ENCODE data around the gene QARS1. TPM values are rescaled to one million over a fixed set of nuclear protein-coding genes. Genes with fewer than 3 reads are reported as not detected.

QARS1 gene
- total and polyA plus RNA-seq, 11 donors = 145 to 221 (median 194) TPM

GRCh38 chr3:49119439-49119838 lies 14.9 kb upstream of the QARS1 start:
- peak overlapping the region in 11 of 12 donors; percentile 64 to 99 (median 91) for H3K4me3 ChIP-seq
- peak overlapping the region; percentile 90 to 100 (median 97) for H3K27ac ChIP-seq
- no peaks in the 10 kb centered on the region for H3K27me3 ChIP-seq
- TF ChIP-seq POLR2A (IDR thresholded peaks at IDR 0.05) = no peak
- TF ChIP-seq, protein P1, sequence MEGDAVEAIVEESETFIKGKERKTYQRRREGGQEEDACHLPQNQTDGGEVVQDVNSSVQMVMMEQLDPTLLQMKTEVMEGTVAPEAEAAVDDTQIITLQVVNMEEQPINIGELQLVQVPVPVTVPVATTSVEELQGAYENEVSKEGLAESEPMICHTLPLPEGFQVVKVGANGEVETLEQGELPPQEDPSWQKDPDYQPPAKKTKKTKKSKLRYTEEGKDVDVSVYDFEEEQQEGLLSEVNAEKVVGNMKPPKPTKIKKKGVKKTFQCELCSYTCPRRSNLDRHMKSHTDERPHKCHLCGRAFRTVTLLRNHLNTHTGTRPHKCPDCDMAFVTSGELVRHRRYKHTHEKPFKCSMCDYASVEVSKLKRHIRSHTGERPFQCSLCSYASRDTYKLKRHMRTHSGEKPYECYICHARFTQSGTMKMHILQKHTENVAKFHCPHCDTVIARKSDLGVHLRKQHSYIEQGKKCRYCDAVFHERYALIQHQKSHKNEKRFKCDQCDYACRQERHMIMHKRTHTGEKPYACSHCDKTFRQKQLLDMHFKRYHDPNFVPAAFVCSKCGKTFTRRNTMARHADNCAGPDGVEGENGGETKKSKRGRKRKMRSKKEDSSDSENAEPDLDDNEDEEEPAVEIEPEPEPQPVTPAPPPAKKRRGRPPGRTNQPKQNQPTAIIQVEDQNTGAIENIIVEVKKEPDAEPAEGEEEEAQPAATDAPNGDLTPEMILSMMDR (IDR thresholded peaks at IDR 0.05) = no peak
- no peaks in the 10 kb centered on the region for H3K9me3 ChIP-seq
- intact Hi-C loops (cut with DNase I) = no loop called here
- ATAC-seq = no peak
- no peak for DNase-seq
- peaks cover 3 to 32% (median 19%) of the 10 kb centered on the region in 12 donors for H3K4me1 ChIP-seq
- H3K36me3 ChIP-seq = peaks cover 5 to 83% (median 80%) of the 10 kb centered on the region in 9 donors
- WGBS, 4 donors = 26 to 59% (median 45%) methylated on average over 2 to 3 of the region's 3 CpGs

GRCh38 chr3:49119036-49119435 lies 14.5 kb upstream of the QARS1 start:
- ATAC-seq (peak in 1 of 4 donors; percentile 3), DNase-seq (peak in 1 of 5 donors; percentile 61)
- peaks cover 5 to 83% (median 80%) of the 10 kb centered on the region in 9 donors for H3K36me3 ChIP-seq
- intact Hi-C loops (cut with DNase I) = no loop called here
- no peaks in the 10 kb centered on the region for H3K27me3 ChIP-seq
- H3K4me3 ChIP-seq = peak overlapping the region in 5 of 12 donors; percentile 64 to 99 (median 91)
- no peaks in the 10 kb centered on the region for H3K9me3 ChIP-seq
- 37 to 51% (median 39%) methylated on average over 10 of the region's 10 CpGs for WGBS, 4 donors
- H3K27ac ChIP-seq = peak overlapping the region in 11 of 12 donors; percentile 91 to 100 (median 97)
- TF ChIP-seq, protein P1 (IDR thresholded peaks at IDR 0.05) = no peak
- TF ChIP-seq POLR2A (IDR thresholded peaks at IDR 0.05) = no peak
- peaks cover 3 to 32% (median 19%) of the 10 kb centered on the region in 12 donors for H3K4me1 ChIP-seq

- ATAC-seq = no peak
- no peaks in the 10 kb centered on the region for H3K9me3 ChIP-seq
- no peak overlapping the region for H3K4me3 ChIP-seq
- TF ChIP-seq POLR2A (IDR thresholded peaks at IDR 0.05) = no peak
- TF ChIP-seq, protein P1 (IDR thresholded peaks at IDR 0.05) = no peak
- peak in 1 of 5 donors; percentile 41 for DNase-seq
- H3K36me3 ChIP-seq = peaks cover 10 to 100% (median 100%) of the 10 kb centered on the region in 9 donors
- 81 to 88% (median 86%) methylated on average over 14 of the region's 14 CpGs for WGBS, 4 donors
- intact Hi-C loops (cut with DNase I) = no loop called here
- H3K27me3 ChIP-seq = no peaks in the 10 kb centered on the region
- H3K27ac ChIP-seq = no peak overlapping the region
- peaks cover 0 to 1% (median 0%) of the 10 kb centered on the region in 12 donors for H3K4me1 ChIP-seq
Measured at GRCh38 chr3:49112262-49112661, 7.7 kb upstream of the QARS1 start.

DNA sequence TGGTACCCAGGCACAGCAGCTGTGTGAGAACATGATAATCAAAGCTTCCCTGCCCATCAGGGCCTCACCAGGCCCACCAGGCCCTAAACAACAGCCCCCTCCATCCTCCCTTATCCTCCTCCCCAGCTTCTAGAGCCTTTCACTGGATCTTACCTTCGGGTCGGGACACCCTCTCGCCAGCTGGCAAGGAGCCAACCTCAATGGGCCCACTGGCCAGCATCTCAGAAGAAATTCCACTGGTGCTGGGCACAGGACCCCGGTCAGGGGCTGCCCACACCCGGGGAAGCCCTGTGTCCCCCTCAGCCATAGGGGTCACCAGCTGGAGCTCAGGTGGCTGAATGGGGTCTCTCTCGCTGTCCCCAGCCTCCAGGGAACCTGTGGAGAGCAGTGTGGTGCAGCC lies 6.8 kb upstream of the QARS1 start:
- TF ChIP-seq, protein P1 (IDR thresholded peaks at IDR 0.05) = no peak
- no peak for TF ChIP-seq POLR2A (IDR thresholded peaks at IDR 0.05)
- peaks cover 10 to 99% (median 92%) of the 10 kb centered on the region in 9 donors for H3K36me3 ChIP-seq

More for the DNA sequence above, 6.8 kb upstream of the QARS1 start:
- Histone ChIP-seq H3K27ac (no peak overlapping the region), H3K4me1 (no peaks in the 10 kb centered on the region), H3K4me3 (no peak overlapping the region), H3K9me3 (no peaks in the 10 kb centered on the region), H3K27me3 (no peaks in the 10 kb centered on the region)
- 39 to 72% (median 58%) methylated on average over 3 to 6 of the region's 6 CpGs for WGBS, 4 donors
- ATAC-seq (no peak), DNase-seq (peak in 1 of 5 donors; percentile 45)
- intact Hi-C loops (cut with DNase I) = no loop called here

Data from heart left ventricle (tissue), 16 donors.